Stimulated activated naive CD8-positive, alpha-beta T cell treated with anti-CD3 and anti-CD28 coated beads, Interleukin-15, Interleukin-2, amounts not matched to agents 100 ng/mL and 50 ng/mL, for 24 hours (primary cell): ENCODE results near the gene ITK.

Experiments
- H3K27ac Mint-ChIP-seq: one replicate; pipeline ENCODE4 v1.8.0; 2021; ENCODE audit warnings: mild to moderate bottlenecking, mixed read lengths
- H3K27me3 Mint-ChIP-seq: one replicate; pipeline ENCODE4 v1.8.0; 2021; ENCODE audit warnings: mixed read lengths
- H3K36me3 Mint-ChIP-seq: one replicate; pipeline ENCODE4 v1.8.0; 2021; ENCODE audit warnings: low read depth, mixed read lengths
- H3K4me1 Mint-ChIP-seq: one replicate; pipeline ENCODE4 v1.8.0; 2021; ENCODE audit warnings: low read depth, mixed read lengths
- H3K4me3 Mint-ChIP-seq: one replicate; pipeline ENCODE4 v1.8.0; 2021; ENCODE audit warnings: mild to moderate bottlenecking, mixed read lengths
- H3K9me3 Mint-ChIP-seq: one replicate; pipeline ENCODE4 v1.8.0; 2021; ENCODE audit warnings: mixed read lengths

ITK gene

GRCh38 chr5:157303667-157304327 is 123.2 kb downstream of the ITK start:
- H3K4me3 Mint-ChIP-seq, result no peak overlapping the region
- H3K27ac Mint-ChIP-seq, result peak overlapping the region; percentile 94
- H3K27me3 Mint-ChIP-seq, result no peaks in the 10 kb centered on the region
- peaks cover 55% of the 10 kb centered on the region for H3K4me1 Mint-ChIP-seq
- H3K36me3 Mint-ChIP-seq, result peaks cover 86% of the 10 kb centered on the region
- no peaks in the 10 kb centered on the region for H3K9me3 Mint-ChIP-seq
